RWPE1 (cell line): ENCODE measurements around the gene MACC1.
A peak's percentile ranks its signal among the peaks of the same experiment; 100 is the strongest.

ENCODE experiments used
- CTCF ChIA-PET: fragments of 350-600 bp; sonication (Branson Sonifier 250); formaldehyde crosslinking; extraction: SDS; loops from one replicate; lab custom pipeline; 2021; lab: Yijun Ruan, JAX
- POLR2A ChIA-PET: fragments of 400-600 bp; formaldehyde crosslinking; extraction: SDS; loops from one replicate; lab custom pipeline; 2020; ENCODE audit warnings: antibody characterized with exemption; ENCODE audit not compliant: low non-redundant PET; lab: Yijun Ruan, JAX
- DNase-seq: peaks from one replicate; pipeline ENCODE4 v3.0.0; 2012; ENCODE audit warnings: low spot score
- H3K27ac ChIP-seq: fragments of 450-650 bp; 2 replicates; pipeline ENCODE4 v1.5.1; 2017
- CTCF ChIP-seq: fragments of 450-650 bp; conservative IDR thresholded peaks from 2 replicates; pipeline ENCODE4 v1.5.1; 2017; ENCODE audit warnings: low read depth, mild to moderate bottlenecking

MACC1 gene

GRCh38 chr7:20232848-20233247 is 15.7 kb upstream of the MACC1 start:
- POLR2A ChIA-PET: no interaction called here
- DNase-seq: no peak
- CTCF ChIA-PET: no interaction called here
- H3K27ac ChIP-seq: no peak overlapping the region
- TF ChIP-seq CTCF: no peak

GRCh38 chr7:20229646-20230500 is 12.7 kb upstream of the MACC1 start:
- CTCF ChIA-PET: interaction anchor here (0.7 to 0.9 kb wide), 2 partner anchors 12 to 220 kb away, joined by 3 to 6 read pairs; no protein-coding TSS in a partner anchor

GRCh38 chr7:20229081-20229480 is 11.9 kb upstream of the MACC1 start:
- H3K27ac ChIP-seq: no peak overlapping the region
- ChIA-PET CTCF (no interaction called here), POLR2A (no interaction called here)
- TF ChIP-seq CTCF: no peak
- no peak for DNase-seq

More at GRCh38 chr7:20229646-20230500, 12.7 kb upstream of the MACC1 start:
- no peak for TF ChIP-seq CTCF
- DNase-seq: peak; percentile 68
- H3K27ac ChIP-seq: no peak overlapping the region
- POLR2A ChIA-PET: no interaction called here

- DNase-seq: no peak
- POLR2A ChIA-PET: no interaction called here
- TF ChIP-seq CTCF: no peak
- no peak overlapping the region for H3K27ac ChIP-seq
- CTCF ChIA-PET: interaction anchor here (0.5 kb wide), 1 partner anchor 38 kb away, joined by 4 read pairs; no protein-coding TSS in a partner anchor
These were observed 11.5 kb upstream of the MACC1 start for GRCh38 chr7:20228654-20229053.

GRCh38 chr7:20227291-20227795 is 10.2 kb upstream of the MACC1 start:
- no peak for TF ChIP-seq CTCF
- DNase-seq: no peak
- POLR2A ChIA-PET: no interaction called here
- no peak overlapping the region for H3K27ac ChIP-seq
- CTCF ChIA-PET: interaction anchor here (0.6 kb wide), 1 partner anchor 10 kb away, joined by 3 read pairs; the partner anchor contains the start of gene MACC1

GRCh38 chr7:20226860-20227259 is 9.7 kb upstream of the MACC1 start:
- POLR2A ChIA-PET: no interaction called here
- no peak overlapping the region for H3K27ac ChIP-seq
- no peak for DNase-seq
- TF ChIP-seq CTCF: no peak
- CTCF ChIA-PET: interaction anchor here (0.6 kb wide), 1 partner anchor 424 kb away, joined by 3 read pairs; no protein-coding TSS in a partner anchor
